HepG2 (cell line): ENCODE measurements around the gene BAHCC1. TPM values are rescaled to one million over a fixed set of nuclear protein-coding genes. Genes with fewer than 3 reads are reported as not detected.
A peak's percentile ranks its signal among the peaks of the same experiment; 100 is the strongest.

ENCODE experiments used
- DR1 ChIP-seq: sonication (generic); formaldehyde crosslinking; IDR thresholded peaks from 2 replicates; pipeline ENCODE4 v1.8.0; 2021; ENCODE audit warnings: mild to moderate bottlenecking, missing genetic modification reagents, inconsistent platforms
- HNRNPK ChIP-seq: fragments of 200-400 bp; formaldehyde crosslinking; IDR thresholded peaks from 2 replicates; pipeline ENCODE4 v1.6.1; 2018; ENCODE audit warnings: low read length, low read depth, moderate library complexity, mild to moderate bottlenecking; ENCODE audit not compliant: poor library complexity, severe bottlenecking
- HNRNPUL1 ChIP-seq: fragments of 200-400 bp; formaldehyde crosslinking; IDR thresholded peaks from 2 replicates; pipeline ENCODE4 v1.6.1; 2017; ENCODE audit warnings: low read depth, mild to moderate bottlenecking, low read length, moderate library complexity
- HOXA3 ChIP-seq: sonication (generic); formaldehyde crosslinking; IDR thresholded peaks from 2 replicates; pipeline ENCODE4 v1.5.0; 2020; ENCODE audit warnings: missing genetic modification reagents
- MEIS1 ChIP-seq: sonication (generic); formaldehyde crosslinking; IDR thresholded peaks from 2 replicates; pipeline ENCODE4 v1.9.0; 2021; ENCODE audit warnings: mild to moderate bottlenecking, missing genetic modification reagents, moderate library complexity, borderline replicate concordance
- MTA1 ChIP-seq: sonication (generic); formaldehyde crosslinking; IDR thresholded peaks from 2 replicates; pipeline ENCODE4 v1.4.0; 2020; ENCODE audit warnings: missing genetic modification reagents, mild to moderate bottlenecking, borderline replicate concordance
- NKX3-1 ChIP-seq: sonication (generic); formaldehyde crosslinking; IDR thresholded peaks from 2 replicates; pipeline ENCODE4 v1.5.0; 2020; ENCODE audit warnings: missing genetic modification reagents
- SALL1 ChIP-seq: sonication (generic); formaldehyde crosslinking; IDR thresholded peaks from 2 replicates; pipeline ENCODE4 v1.8.0; 2022; ENCODE audit warnings: mild to moderate bottlenecking, missing genetic modification reagents
- SNAI1 ChIP-seq: sonication (generic); formaldehyde crosslinking; IDR thresholded peaks from 2 replicates; pipeline ENCODE4 v1.5.0; 2020; ENCODE audit warnings: mild to moderate bottlenecking, missing genetic modification reagents, borderline replicate concordance
- SRF ChIP-seq: IDR thresholded peaks from 2 replicates; pipeline ENCODE4 v1.6.1; 2011; ENCODE audit warnings: mild to moderate bottlenecking, low read depth, low read length, moderate library complexity
- TCF7L2 ChIP-seq: IDR thresholded peaks from 2 replicates; pipeline ENCODE4 v1.6.1; 2011; ENCODE audit warnings: mild to moderate bottlenecking, low read depth, low read length, moderate library complexity
- ZC3H13 ChIP-seq: sonication (generic); formaldehyde crosslinking; IDR thresholded peaks from 2 replicates; pipeline ENCODE4 v1.8.1; 2023; ENCODE audit warnings: mild to moderate bottlenecking, missing genetic modification reagents, moderate library complexity
- ZMYM3 ChIP-seq: sonication (generic); formaldehyde crosslinking; IDR thresholded peaks from 2 replicates; pipeline ENCODE4 v1.5.1; 2020; ENCODE audit warnings: mild to moderate bottlenecking, missing genetic modification reagents
- ZNF160 ChIP-seq: sonication (generic); formaldehyde crosslinking; IDR thresholded peaks from 2 replicates; pipeline ENCODE4 v1.8.0; 2022; ENCODE audit warnings: mild to moderate bottlenecking, inconsistent platforms, missing genetic modification reagents
- ZNF335 ChIP-seq: sonication (generic); formaldehyde crosslinking; IDR thresholded peaks from 2 replicates; pipeline ENCODE4 v1.4.0; 2020; ENCODE audit warnings: missing genetic modification reagents
- ZNF556 ChIP-seq: sonication (generic); formaldehyde crosslinking; IDR thresholded peaks from 2 replicates; pipeline ENCODE4 v1.4.0; 2020; ENCODE audit warnings: mild to moderate bottlenecking, missing genetic modification reagents, borderline replicate concordance
- polyA plus RNA-seq, 8 experiments: library from polyadenylated mRNA; depleted of rRNA in 3 of 8; stranded (reverse) in 7 of 8; unstranded in 1 of 8; fragments of >200 nt; fragmentation: Illumina TruSeq in 4 of 8; extraction: Trizol in 4 of 8; gene quantifications; 2 replicates each; pipeline versions ENCODE4 v1.2.1 to v1.2.3, GENCODE V29; 2011 to 2016; ENCODE audit warnings: low read depth in 4 of 8, missing spikeins in 1 of 8, mixed read lengths in 1 of 8; ENCODE audit not compliant: insufficient read depth in 1 of 8
- total RNA-seq, 5 experiments: library from RNA; depleted of rRNA; stranded (reverse); fragments of >200 nt; fragmentation: Illumina TruSeq; extraction: Trizol; gene quantifications; 2 replicates each; pipeline ENCODE4 v1.2.3, GENCODE V29; 2016; ENCODE audit warnings: low read depth in 1 of 5
- TF ChIP-seq, protein P1 (sequence below): sonication (generic); formaldehyde crosslinking; IDR thresholded peaks from 2 replicates; pipeline ENCODE4 v1.4.0; 2020; ENCODE audit warnings: mild to moderate bottlenecking, missing genetic modification reagents
- TF ChIP-seq, protein P2 (sequence below): sonication (generic); formaldehyde crosslinking; IDR thresholded peaks from 2 replicates; pipeline ENCODE4 v1.4.0; 2020; ENCODE audit warnings: missing genetic modification reagents
- TF ChIP-seq, protein P3 (sequence below): sonication (generic); formaldehyde crosslinking; IDR thresholded peaks from 2 replicates; pipeline ENCODE4 v1.4.0; 2020; ENCODE audit warnings: missing genetic modification reagents, borderline replicate concordance
- TF ChIP-seq, protein P4 (sequence below): sonication (generic); formaldehyde crosslinking; IDR thresholded peaks from 2 replicates; pipeline ENCODE4 v1.4.0; 2020; ENCODE audit warnings: missing genetic modification reagents

BAHCC1 gene
- total and polyA plus RNA-seq, 2 of the 13 experiments (the other 11 are each of a cell fraction or from before 2014, with no cell fraction given): 1.4 to 1.7 TPM

DNA sequence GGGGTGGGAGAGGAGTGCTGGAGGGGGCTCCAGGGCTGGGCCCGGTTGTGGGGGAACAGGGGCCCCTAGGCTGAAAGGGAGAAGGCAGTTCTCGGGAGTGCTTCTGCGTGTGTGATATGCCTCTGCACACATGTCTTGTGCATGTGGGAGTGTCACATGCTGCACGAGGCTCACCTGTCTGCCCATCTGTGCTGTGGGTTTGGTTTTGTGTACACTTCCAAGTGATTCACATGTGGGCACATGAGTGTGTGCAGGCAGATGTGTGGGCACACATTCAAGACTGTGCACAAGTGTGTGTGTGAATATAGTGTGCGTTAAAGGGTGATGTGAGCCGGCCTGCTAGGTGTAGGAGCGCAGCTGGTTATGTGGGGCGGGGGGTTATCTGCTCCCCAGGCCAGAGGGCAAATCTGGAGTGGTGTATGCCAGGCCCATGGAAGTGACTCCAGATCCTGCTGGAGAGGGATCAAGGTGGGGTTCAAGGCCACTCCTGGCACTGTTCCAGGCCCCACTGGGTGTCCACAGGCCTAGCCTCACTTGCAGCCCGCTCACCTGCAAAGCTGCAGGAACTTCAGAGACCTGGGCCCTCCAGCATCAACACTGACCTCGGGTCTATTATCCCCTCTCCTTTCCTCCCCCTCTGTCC is 3.8 kb upstream of the BAHCC1 start (continued):
- TF ChIP-seq NKX3-1 (CRISPR knock-in tag) (no peak), SRF (no peak), HOXA3 (CRISPR knock-in tag) (no peak), ZC3H13 (CRISPR knock-in tag) (no peak), MEIS1 (CRISPR knock-in tag) (no peak), ZNF556 (CRISPR knock-in tag) (no peak), HNRNPK (no peak), ZNF335 (CRISPR knock-in tag) (no peak), SNAI1 (CRISPR knock-in tag) (no peak), MTA1 (CRISPR knock-in tag) (no peak), SALL1 (0 out of 2 replicates have a peak, but pooled peaks have one; percentile 7), HNRNPUL1 (no peak), DR1 (CRISPR knock-in tag) (no peak), ZNF160 (CRISPR knock-in tag) (no peak), ZMYM3 (CRISPR knock-in tag) (no peak), TCF7L2 (no peak)
- TF ChIP-seq, protein P1, sequence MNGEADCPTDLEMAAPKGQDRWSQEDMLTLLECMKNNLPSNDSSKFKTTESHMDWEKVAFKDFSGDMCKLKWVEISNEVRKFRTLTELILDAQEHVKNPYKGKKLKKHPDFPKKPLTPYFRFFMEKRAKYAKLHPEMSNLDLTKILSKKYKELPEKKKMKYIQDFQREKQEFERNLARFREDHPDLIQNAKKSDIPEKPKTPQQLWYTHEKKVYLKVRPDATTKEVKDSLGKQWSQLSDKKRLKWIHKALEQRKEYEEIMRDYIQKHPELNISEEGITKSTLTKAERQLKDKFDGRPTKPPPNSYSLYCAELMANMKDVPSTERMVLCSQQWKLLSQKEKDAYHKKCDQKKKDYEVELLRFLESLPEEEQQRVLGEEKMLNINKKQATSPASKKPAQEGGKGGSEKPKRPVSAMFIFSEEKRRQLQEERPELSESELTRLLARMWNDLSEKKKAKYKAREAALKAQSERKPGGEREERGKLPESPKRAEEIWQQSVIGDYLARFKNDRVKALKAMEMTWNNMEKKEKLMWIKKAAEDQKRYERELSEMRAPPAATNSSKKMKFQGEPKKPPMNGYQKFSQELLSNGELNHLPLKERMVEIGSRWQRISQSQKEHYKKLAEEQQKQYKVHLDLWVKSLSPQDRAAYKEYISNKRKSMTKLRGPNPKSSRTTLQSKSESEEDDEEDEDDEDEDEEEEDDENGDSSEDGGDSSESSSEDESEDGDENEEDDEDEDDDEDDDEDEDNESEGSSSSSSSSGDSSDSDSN: no peak
- TF ChIP-seq, protein P2, sequence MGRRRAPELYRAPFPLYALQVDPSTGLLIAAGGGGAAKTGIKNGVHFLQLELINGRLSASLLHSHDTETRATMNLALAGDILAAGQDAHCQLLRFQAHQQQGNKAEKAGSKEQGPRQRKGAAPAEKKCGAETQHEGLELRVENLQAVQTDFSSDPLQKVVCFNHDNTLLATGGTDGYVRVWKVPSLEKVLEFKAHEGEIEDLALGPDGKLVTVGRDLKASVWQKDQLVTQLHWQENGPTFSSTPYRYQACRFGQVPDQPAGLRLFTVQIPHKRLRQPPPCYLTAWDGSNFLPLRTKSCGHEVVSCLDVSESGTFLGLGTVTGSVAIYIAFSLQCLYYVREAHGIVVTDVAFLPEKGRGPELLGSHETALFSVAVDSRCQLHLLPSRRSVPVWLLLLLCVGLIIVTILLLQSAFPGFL: no peak
- TF ChIP-seq, protein P3, sequence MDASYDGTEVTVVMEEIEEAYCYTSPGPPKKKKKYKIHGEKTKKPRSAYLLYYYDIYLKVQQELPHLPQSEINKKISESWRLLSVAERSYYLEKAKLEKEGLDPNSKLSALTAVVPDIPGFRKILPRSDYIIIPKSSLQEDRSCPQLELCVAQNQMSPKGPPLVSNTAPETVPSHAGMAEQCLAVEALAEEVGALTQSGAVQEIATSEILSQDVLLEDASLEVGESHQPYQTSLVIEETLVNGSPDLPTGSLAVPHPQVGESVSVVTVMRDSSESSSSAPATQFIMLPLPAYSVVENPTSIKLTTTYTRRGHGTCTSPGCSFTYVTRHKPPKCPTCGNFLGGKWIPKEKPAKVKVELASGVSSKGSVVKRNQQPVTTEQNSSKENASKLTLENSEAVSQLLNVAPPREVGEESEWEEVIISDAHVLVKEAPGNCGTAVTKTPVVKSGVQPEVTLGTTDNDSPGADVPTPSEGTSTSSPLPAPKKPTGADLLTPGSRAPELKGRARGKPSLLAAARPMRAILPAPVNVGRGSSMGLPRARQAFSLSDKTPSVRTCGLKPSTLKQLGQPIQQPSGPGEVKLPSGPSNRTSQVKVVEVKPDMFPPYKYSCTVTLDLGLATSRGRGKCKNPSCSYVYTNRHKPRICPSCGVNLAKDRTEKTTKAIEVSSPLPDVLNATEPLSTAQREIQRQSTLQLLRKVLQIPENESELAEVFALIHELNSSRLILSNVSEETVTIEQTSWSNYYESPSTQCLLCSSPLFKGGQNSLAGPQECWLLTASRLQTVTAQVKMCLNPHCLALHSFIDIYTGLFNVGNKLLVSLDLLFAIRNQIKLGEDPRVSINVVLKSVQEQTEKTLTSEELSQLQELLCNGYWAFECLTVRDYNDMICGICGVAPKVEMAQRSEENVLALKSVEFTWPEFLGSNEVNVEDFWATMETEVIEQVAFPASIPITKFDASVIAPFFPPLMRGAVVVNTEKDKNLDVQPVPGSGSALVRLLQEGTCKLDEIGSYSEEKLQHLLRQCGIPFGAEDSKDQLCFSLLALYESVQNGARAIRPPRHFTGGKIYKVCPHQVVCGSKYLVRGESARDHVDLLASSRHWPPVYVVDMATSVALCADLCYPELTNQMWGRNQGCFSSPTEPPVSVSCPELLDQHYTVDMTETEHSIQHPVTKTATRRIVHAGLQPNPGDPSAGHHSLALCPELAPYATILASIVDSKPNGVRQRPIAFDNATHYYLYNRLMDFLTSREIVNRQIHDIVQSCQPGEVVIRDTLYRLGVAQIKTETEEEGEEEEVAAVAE: no peak
- TF ChIP-seq, protein P4, sequence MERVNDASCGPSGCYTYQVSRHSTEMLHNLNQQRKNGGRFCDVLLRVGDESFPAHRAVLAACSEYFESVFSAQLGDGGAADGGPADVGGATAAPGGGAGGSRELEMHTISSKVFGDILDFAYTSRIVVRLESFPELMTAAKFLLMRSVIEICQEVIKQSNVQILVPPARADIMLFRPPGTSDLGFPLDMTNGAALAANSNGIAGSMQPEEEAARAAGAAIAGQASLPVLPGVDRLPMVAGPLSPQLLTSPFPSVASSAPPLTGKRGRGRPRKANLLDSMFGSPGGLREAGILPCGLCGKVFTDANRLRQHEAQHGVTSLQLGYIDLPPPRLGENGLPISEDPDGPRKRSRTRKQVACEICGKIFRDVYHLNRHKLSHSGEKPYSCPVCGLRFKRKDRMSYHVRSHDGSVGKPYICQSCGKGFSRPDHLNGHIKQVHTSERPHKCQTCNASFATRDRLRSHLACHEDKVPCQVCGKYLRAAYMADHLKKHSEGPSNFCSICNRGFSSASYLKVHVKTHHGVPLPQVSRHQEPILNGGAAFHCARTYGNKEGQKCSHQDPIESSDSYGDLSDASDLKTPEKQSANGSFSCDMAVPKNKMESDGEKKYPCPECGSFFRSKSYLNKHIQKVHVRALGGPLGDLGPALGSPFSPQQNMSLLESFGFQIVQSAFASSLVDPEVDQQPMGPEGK (CRISPR knock-in tag): no peak
